Measurements from ENCODE around the gene PIEZO1. TPM values are rescaled to one million over a fixed set of nuclear protein-coding genes. Genes with fewer than 3 reads are reported as not detected.

PIEZO1 gene
- total and polyA plus RNA-seq, 2 experiments from 2014 or later = 30.4 to 70.1 TPM

- H3K36me3 Mint-ChIP-seq (ENCODE audit: low read depth) = peaks cover 3% of the 10 kb centered on the region; the same call in 1 of the 3 replicates
Observed at GRCh38 chr16:88755745-88756443, 29.1 kb downstream of the PIEZO1 start.

More at GRCh38 chr16:88755745-88756443, 29.1 kb downstream of the PIEZO1 start:
- Mint-ChIP-seq H3K27ac (no peak overlapping the region), H3K9me3 (no peaks in the 10 kb centered on the region), H3K4me1 (peaks cover 31% of the 10 kb centered on the region), H3K4me3 (no peak overlapping the region; the same call in 2 of the 3 replicates), H3K27me3 (ENCODE audit: insufficient read depth, low read depth, poor library complexity) (peaks cover 23% of the 10 kb centered on the region)
- H3K79me2 ChIP-seq (replicated peaks; ENCODE audit: insufficient read depth) = no peaks in the 10 kb centered on the region; the same call in 1 of the 2 replicates
- no peaks in the 10 kb centered on the region for H4K20me1 ChIP-seq (replicated peaks; ENCODE audit: insufficient read depth)
- no peaks in the 10 kb centered on the region for H3K36me3 ChIP-seq (ENCODE audit: insufficient read depth)
- no peak overlapping the region for H3K27ac ChIP-seq (ENCODE audit: low read depth)
- no peak overlapping the region for H3K4me3 ChIP-seq
- TF ChIP-seq EZH2phosphoT487 (IDR thresholded peaks at IDR 0.05; ENCODE audit: unreplicated experiment) = no peak
- no peak for TF ChIP-seq ETS1 (IDR thresholded peaks at IDR 0.05)
- no peak for TF ChIP-seq STAT1 (IDR thresholded peaks at IDR 0.05; ENCODE audit: unreplicated experiment)
- TF ChIP-seq CREB1 (CRISPR knock-in tag; IDR thresholded peaks at IDR 0.05; ENCODE audit: low read depth) = no peak
- TF ChIP-seq ZNF462 (CRISPR knock-in tag; IDR thresholded peaks at IDR 0.05) = no peak
- TF ChIP-seq EZH2 (IDR thresholded peaks at IDR 0.05; ENCODE audit: low read depth, unreplicated experiment) = no peak
- TF ChIP-seq REST (IDR thresholded peaks at IDR 0.05; ENCODE audit: unreplicated experiment) = no peak
- no peak for TF ChIP-seq JUNB (IDR thresholded peaks at IDR 0.05; ENCODE audit: unreplicated experiment)
- TF ChIP-seq NANOG (IDR thresholded peaks at IDR 0.05; ENCODE audit: borderline replicate concordance) = no peak
- TF ChIP-seq POLR2AphosphoS5 (IDR thresholded peaks at IDR 0.05; ENCODE audit: low read depth) = no peak
- TF ChIP-seq ZNF114 (CRISPR knock-in tag; IDR thresholded peaks at IDR 0.05) = no peak
- H2AFZ ChIP-seq = no peak overlapping the region
- H3F3A ChIP-seq (replicated peaks; ENCODE audit: low read depth) = peaks cover 16% of the 10 kb centered on the region; the same call in 1 of the 2 replicates
- H3K4me1 ChIP-seq (ENCODE audit: insufficient read depth) = peaks cover 5% of the 10 kb centered on the region; the same call in 1 of the 2 replicates
- ATAC-seq (no peak), DNase-seq (ENCODE audit: low spot score) (no peak)
- H3K4me2 ChIP-seq = no peak overlapping the region
- H3K9me2 ChIP-seq (ENCODE audit: insufficient read depth) = no peaks in the 10 kb centered on the region
- H3K27me3 ChIP-seq (ENCODE audit: insufficient read depth) = no peaks in the 10 kb centered on the region

Measured in GM23338 (cell line).